Fibroblast of villous mesenchyme (primary cell): ENCODE measurements around the gene HNF1B. TPM values are rescaled to one million over a fixed set of nuclear protein-coding genes. Genes with fewer than 3 reads are reported as not detected.

Experiments used
- DNase-seq: peaks from one replicate; pipeline ENCODE4 v3.0.0-alpha.2; 2010; ENCODE audit warnings: low read depth
- H3K4me3 ChIP-seq: 2 replicates; pipeline ENCODE4 v1.5.1; 2011; ENCODE audit warnings: low read depth, mild to moderate bottlenecking, low read length
- total RNA-seq: library from RNA; depleted of rRNA; stranded (reverse); fragments of >200 nt; gene quantifications from 2 replicates; pipeline ENCODE4 v1.2.3, GENCODE V29; 2012
- TF ChIP-seq, protein P1 (sequence below): IDR thresholded peaks from 2 replicates; pipeline ENCODE4 v1.5.1; 2012; ENCODE audit warnings: low read depth, mild to moderate bottlenecking, low read length; ENCODE audit not compliant: insufficient read depth

HNF1B gene
- total RNA-seq, 1 donor: not detected

- no peak overlapping the region for H3K4me3 ChIP-seq
- TF ChIP-seq, protein P1, sequence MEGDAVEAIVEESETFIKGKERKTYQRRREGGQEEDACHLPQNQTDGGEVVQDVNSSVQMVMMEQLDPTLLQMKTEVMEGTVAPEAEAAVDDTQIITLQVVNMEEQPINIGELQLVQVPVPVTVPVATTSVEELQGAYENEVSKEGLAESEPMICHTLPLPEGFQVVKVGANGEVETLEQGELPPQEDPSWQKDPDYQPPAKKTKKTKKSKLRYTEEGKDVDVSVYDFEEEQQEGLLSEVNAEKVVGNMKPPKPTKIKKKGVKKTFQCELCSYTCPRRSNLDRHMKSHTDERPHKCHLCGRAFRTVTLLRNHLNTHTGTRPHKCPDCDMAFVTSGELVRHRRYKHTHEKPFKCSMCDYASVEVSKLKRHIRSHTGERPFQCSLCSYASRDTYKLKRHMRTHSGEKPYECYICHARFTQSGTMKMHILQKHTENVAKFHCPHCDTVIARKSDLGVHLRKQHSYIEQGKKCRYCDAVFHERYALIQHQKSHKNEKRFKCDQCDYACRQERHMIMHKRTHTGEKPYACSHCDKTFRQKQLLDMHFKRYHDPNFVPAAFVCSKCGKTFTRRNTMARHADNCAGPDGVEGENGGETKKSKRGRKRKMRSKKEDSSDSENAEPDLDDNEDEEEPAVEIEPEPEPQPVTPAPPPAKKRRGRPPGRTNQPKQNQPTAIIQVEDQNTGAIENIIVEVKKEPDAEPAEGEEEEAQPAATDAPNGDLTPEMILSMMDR: no peak
- peak; percentile 12 for DNase-seq
These were observed 34.4 kb downstream of the HNF1B start for GRCh38 chr17:37710344-37710886.

DNA sequence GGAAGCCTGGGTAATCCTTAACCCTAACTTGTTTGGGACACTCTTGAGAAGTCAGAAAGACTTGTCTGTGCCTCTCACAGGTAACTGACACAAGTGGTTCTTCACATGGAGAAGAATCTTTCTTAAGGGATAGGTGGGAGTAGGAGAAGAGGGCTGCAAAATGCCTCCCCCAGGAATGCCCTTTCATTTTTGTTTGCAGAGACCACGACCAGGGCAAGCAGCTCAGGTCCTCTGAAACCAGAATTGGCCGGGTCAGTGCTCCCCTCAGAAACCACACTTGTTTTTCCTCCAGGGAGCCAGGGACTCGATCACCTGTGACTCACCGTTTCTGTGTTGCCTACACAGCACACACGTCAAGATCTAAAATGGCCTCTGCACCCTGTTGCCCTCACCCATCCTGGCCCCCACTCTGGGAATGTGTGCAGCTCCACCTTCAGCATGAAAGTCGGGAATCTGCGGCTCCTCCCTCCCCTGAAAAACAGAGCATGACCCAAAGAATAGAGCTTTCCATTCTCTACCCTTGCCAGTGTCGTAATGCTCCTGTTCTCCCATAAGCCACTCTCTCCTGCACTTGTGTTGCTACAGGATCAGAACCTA lies 36.1 kb downstream of the HNF1B start:
- H3K4me3 ChIP-seq: no peak overlapping the region
- DNase-seq: no peak
- TF ChIP-seq, protein P1: no peak

GRCh38 chr17:37708008-37708615 lies 36.7 kb downstream of the HNF1B start:
- TF ChIP-seq, protein P1: no peak
- DNase-seq: no peak
- H3K4me3 ChIP-seq: no peak overlapping the region

DNA sequence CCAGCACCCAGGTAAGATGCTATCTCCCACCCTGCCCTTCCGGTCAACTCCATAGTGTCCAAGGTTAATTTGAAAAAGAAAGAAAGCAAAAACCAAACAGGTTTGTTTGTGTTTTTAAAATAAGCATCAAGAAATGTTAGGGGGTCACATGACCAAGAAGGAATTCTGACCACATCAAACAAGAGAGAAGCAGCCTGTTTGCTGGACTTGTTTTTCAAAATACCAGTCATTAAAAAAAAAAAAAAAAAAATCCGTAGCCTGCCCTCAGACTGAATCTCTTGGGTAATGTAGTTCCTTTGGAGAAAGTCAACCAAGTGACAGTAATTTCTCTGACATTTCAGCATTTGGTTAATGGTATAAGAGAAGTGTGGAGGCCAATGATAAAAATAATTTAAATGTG lies 38.4 kb downstream of the HNF1B start:
- peak; percentile 24 for DNase-seq
- H3K4me3 ChIP-seq: no peak overlapping the region
- TF ChIP-seq, protein P1: no peak

DNA sequence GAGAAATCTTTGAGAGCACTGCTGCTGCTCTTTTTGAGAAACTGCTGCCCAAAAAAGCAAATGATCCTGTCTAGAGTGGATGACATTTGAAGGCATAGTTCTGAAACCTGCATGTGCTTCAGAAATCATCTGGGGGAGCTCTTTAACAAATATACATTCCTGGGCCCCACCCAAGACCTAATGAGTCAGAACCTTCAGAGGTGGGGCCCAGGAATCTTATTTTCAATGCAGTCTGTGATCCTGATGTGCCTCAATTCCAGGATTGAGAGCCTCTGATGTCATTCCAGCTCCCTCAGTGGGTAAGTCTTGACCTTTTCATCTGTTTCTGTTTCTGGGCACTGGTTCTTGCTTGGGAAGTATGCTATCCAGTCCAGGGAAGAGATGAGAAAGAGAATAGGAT lies 42.3 kb downstream of the HNF1B start:
- peak; percentile 61 for DNase-seq
- TF ChIP-seq, protein P1: no peak
- no peak overlapping the region for H3K4me3 ChIP-seq

- DNase-seq: no peak
- TF ChIP-seq, protein P1: peak; percentile 65
These were observed 43.4 kb downstream of the HNF1B start for GRCh38 chr17:37701496-37701898.

More at GRCh38 chr17:37701496-37701898, 43.4 kb downstream of the HNF1B start:
- H3K4me3 ChIP-seq: no peak overlapping the region
